HepG2 (cell line): ENCODE measurements around the gene HYAL2.

Experiments
- BCL3 ChIP-seq: sonication (generic); formaldehyde crosslinking; IDR thresholded peaks from 2 replicates; pipeline ENCODE4 v1.5.1; 2020; ENCODE audit warnings: mild to moderate bottlenecking, missing genetic modification reagents, moderate library complexity
- CEBPB ChIP-seq: IDR thresholded peaks from 2 replicates; pipeline ENCODE4 v1.6.1; 2011; ENCODE audit warnings: low read depth, low read length, improper control_type of control experiment, borderline replicate concordance
- CTCF ChIP-seq: sonication (generic); formaldehyde crosslinking; IDR thresholded peaks from 2 replicates; pipeline ENCODE4 v1.5.0; 2020; ENCODE audit warnings: mild to moderate bottlenecking, missing genetic modification reagents, moderate library complexity
- SP1 ChIP-seq, 2 experiments: fragments of 450-650 bp in 1 of 2; sonication (generic) in 1 of 2; formaldehyde crosslinking in 1 of 2; IDR thresholded peaks; 2 replicates each; pipeline versions ENCODE4 v1.4.0 to v1.6.1; 2016 to 2020; ENCODE audit warnings: missing genetic modification reagents in 1 of 2
- TCF7L2 ChIP-seq: IDR thresholded peaks from 2 replicates; pipeline ENCODE4 v1.6.1; 2011; ENCODE audit warnings: mild to moderate bottlenecking, low read depth, low read length, moderate library complexity
- THAP11 ChIP-seq: IDR thresholded peaks from 2 replicates; pipeline ENCODE4 v1.6.1; 2016; ENCODE audit warnings: missing biosample characterization, missing genetic modification reagents
- TRIM24 ChIP-seq: sonication (generic); formaldehyde crosslinking; IDR thresholded peaks from 2 replicates; pipeline ENCODE4 v1.8.0; 2022; ENCODE audit warnings: mild to moderate bottlenecking, missing genetic modification reagents
- XBP1 ChIP-seq: sonication (generic); formaldehyde crosslinking; IDR thresholded peaks from 2 replicates; pipeline ENCODE4 v1.5.0; 2020; ENCODE audit warnings: missing genetic modification reagents
- YY1 ChIP-seq: IDR thresholded peaks from 2 replicates; pipeline ENCODE4 v1.6.1; 2011; ENCODE audit warnings: low read length, low read depth, moderate library complexity, mild to moderate bottlenecking; ENCODE audit not compliant: insufficient read depth, insufficient replicate concordance
- ZNF160 ChIP-seq: sonication (generic); formaldehyde crosslinking; IDR thresholded peaks from 2 replicates; pipeline ENCODE4 v1.8.0; 2022; ENCODE audit warnings: mild to moderate bottlenecking, inconsistent platforms, missing genetic modification reagents
- ZNF33A ChIP-seq: sonication (generic); formaldehyde crosslinking; IDR thresholded peaks from 2 replicates; pipeline ENCODE4 v1.5.1; 2020; ENCODE audit warnings: missing genetic modification reagents, mild to moderate bottlenecking, moderate library complexity, borderline replicate concordance
- ZNF552 ChIP-seq: sonication (generic); formaldehyde crosslinking; IDR thresholded peaks from 2 replicates; pipeline ENCODE4 v1.9.0; 2022; ENCODE audit warnings: missing genetic modification reagents, mild to moderate bottlenecking, borderline replicate concordance
- ZNF670 ChIP-seq: sonication (generic); formaldehyde crosslinking; IDR thresholded peaks from 2 replicates; pipeline ENCODE4 v1.8.0; 2022; ENCODE audit warnings: mild to moderate bottlenecking, missing genetic modification reagents, borderline replicate concordance
- TF ChIP-seq, protein P1 (sequence below): sonication (generic); formaldehyde crosslinking; IDR thresholded peaks from 2 replicates; pipeline ENCODE4 v1.4.0; 2020; ENCODE audit warnings: mild to moderate bottlenecking, missing genetic modification reagents

DNA sequence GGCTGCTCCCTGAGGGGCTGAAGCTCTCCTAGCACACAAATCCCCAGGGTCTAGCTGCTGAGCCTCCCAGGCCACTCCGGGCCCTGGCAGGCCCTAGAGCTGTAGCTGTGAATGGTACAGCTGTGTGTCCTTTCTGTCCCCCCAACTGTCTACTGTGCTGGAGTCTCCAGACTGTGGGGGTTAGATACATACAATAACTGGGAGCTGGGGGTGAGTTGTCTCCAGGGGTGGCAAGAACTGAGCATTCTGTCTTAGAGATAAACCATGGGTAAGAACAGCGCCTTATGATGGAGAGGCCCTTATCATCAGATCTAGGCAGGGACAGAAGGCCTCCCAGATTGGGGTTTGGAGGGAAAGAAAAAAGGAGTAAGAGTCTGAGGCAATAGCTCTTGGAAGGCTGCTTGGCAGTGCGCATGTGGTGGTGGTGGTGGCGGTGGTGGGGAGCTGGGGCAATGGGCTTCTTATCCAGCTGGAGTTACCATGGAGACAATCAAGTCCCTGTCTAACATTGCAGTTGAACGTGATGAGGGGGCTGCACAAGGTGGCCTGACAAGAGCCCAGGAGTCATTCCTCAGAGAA is 31.7 kb upstream of the HYAL2 start:
- TF ChIP-seq ZNF552 (CRISPR knock-in tag) = no peak
- no peak for TF ChIP-seq YY1
- no peak for TF ChIP-seq ZNF33A
- TF ChIP-seq TCF7L2 = no peak
- no peak for TF ChIP-seq XBP1 (CRISPR knock-in tag)
- TF ChIP-seq ZNF160 = no peak
- TF ChIP-seq SP1 (IDR thresholded peaks at IDR 0.05) = no peak
- no peak for TF ChIP-seq SP1 (CRISPR knock-in tag; IDR thresholded peaks at IDR 0.05)
- TF ChIP-seq, protein P1, sequence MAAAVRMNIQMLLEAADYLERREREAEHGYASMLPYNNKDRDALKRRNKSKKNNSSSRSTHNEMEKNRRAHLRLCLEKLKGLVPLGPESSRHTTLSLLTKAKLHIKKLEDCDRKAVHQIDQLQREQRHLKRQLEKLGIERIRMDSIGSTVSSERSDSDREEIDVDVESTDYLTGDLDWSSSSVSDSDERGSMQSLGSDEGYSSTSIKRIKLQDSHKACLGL = no peak
- no peak for TF ChIP-seq CEBPB
- TF ChIP-seq ZNF670 (CRISPR knock-in tag) = no peak
- TF ChIP-seq BCL3 (CRISPR knock-in tag) = no peak
- no peak for TF ChIP-seq CTCF (CRISPR knock-in tag)
- no peak for TF ChIP-seq THAP11 (CRISPR knock-in tag)
- no peak for TF ChIP-seq TRIM24 (CRISPR knock-in tag)
